Tibial nerve (tissue), 4 donors: ENCODE measurements around the gene PTGES3L.

ENCODE experiments used
- CTCF ChIP-seq, 5 experiments: fragments of 200-600 bp in 3 of 5; fragments of 450-650 bp in 2 of 5; sonication (generic) in 3 of 5; IDR thresholded peaks; one replicate each; pipeline ENCODE4 v1.5.1; 2016 to 2019; ENCODE audit warnings: antibody characterized with exemption in 5 of 5, mild to moderate bottlenecking in 3 of 5, moderate library complexity in 2 of 5
- EP300 ChIP-seq, 2 donors: sonication (generic); formaldehyde crosslinking; IDR thresholded peaks; one replicate each; pipeline ENCODE4 v1.6.1; 2017; ENCODE audit warnings: antibody characterized with exemption in 2 of 2, mild to moderate bottlenecking in 1 of 2
- POLR2A ChIP-seq, 2 donors: fragments of 450-650 bp; IDR thresholded peaks; one replicate each; pipeline ENCODE4 v1.6.1; 2017; ENCODE audit warnings: antibody characterized with exemption in 2 of 2, mild to moderate bottlenecking in 2 of 2, moderate library complexity in 2 of 2

- TF ChIP-seq POLR2A (IDR thresholded peaks at IDR 0.05) (no peak), CTCF (IDR thresholded peaks at IDR 0.05) (no peak), EP300 (IDR thresholded peaks at IDR 0.05) (no peak)
Measured at GRCh38 chr17:42971589-42971988, 8.3 kb downstream of the PTGES3L start.
